Measurements from ENCODE around the gene SCCPDH. TPM values are rescaled to one million over a fixed set of nuclear protein-coding genes. Genes with fewer than 3 reads are reported as not detected.
A peak's percentile ranks its signal among the peaks of the same experiment; 100 is the strongest.
"Not testable (repeated sequence)": the region's sequence is repeated elsewhere in the genome, so short reads cannot be mapped to it uniquely, and the experiment has no call there.

Gene SCCPDH
- total RNA-seq, 1 donor from 2014 or later: 23.5 TPM

- no peaks in the 10 kb centered on the region for H3K36me3 Mint-ChIP-seq (ENCODE audit: low read depth)
- peaks cover 2% of the 10 kb centered on the region for H3K27me3 Mint-ChIP-seq (ENCODE audit: insufficient read depth)
- intact Hi-C loops (cut with micrococcal nuclease): loop anchor here (10.0 kb wide), 1 partner anchor 1537 kb away; the partner anchor contains the start of gene KIF26B
- no peak overlapping the region for H3K27ac Mint-ChIP-seq
- peaks cover 15% of the 10 kb centered on the region for H3K9me3 Mint-ChIP-seq
- DNase-seq (ENCODE audit: low spot score): no peak
- no peaks in the 10 kb centered on the region for H3K4me1 Mint-ChIP-seq (ENCODE audit: low read depth)
- no peak overlapping the region for H3K4me3 Mint-ChIP-seq
Observed at GRCh38 chr1:246691622-246692495, 32.4 kb upstream of the SCCPDH start.

- H3K36me3 Mint-ChIP-seq (ENCODE audit: low read depth); H3K27me3 Mint-ChIP-seq (ENCODE audit: insufficient read depth); H3K4me1 Mint-ChIP-seq (ENCODE audit: low read depth); DNase-seq (ENCODE audit: low spot score); H3K27ac Mint-ChIP-seq; H3K4me3 Mint-ChIP-seq: not testable (repeated sequence)
- intact Hi-C loops (cut with micrococcal nuclease): loop anchor here (10.0 kb wide), 1 partner anchor 1540 kb away; the partner anchor contains the start of gene KIF26B
- peaks cover 15% of the 10 kb centered on the region for H3K9me3 Mint-ChIP-seq
Observed at GRCh38 chr1:246694213-246694895, 29.9 kb upstream of the SCCPDH start.

GRCh38 chr1:246695136-246695535 is 29.1 kb upstream of the SCCPDH start:
- Mint-ChIP-seq H3K9me3 (peaks cover 15% of the 10 kb centered on the region), H3K36me3 (ENCODE audit: low read depth) (no peaks in the 10 kb centered on the region)

GRCh38 chr1:246695666-246696065 is 28.5 kb upstream of the SCCPDH start:
- Mint-ChIP-seq H3K9me3 (peaks cover 15% of the 10 kb centered on the region), H3K36me3 (ENCODE audit: low read depth) (no peaks in the 10 kb centered on the region), H3K27me3 (ENCODE audit: insufficient read depth) (peaks cover 2% of the 10 kb centered on the region), H3K4me1 (ENCODE audit: low read depth) (peaks cover 6% of the 10 kb centered on the region), H3K27ac (no peak overlapping the region), H3K4me3 (no peak overlapping the region)
- no peak for DNase-seq (ENCODE audit: low spot score)
- intact Hi-C loops (cut with micrococcal nuclease): loop anchor here (5.0 to 10.0 kb wide), 3 partner anchors 683 to 1541 kb away; partner anchors contain the start of gene KIF26B

More at GRCh38 chr1:246695136-246695535, 29.1 kb upstream of the SCCPDH start:
- H3K27ac Mint-ChIP-seq: no peak overlapping the region
- peaks cover 2% of the 10 kb centered on the region for H3K27me3 Mint-ChIP-seq (ENCODE audit: insufficient read depth)
- H3K4me1 Mint-ChIP-seq (ENCODE audit: low read depth): peaks cover 6% of the 10 kb centered on the region
- intact Hi-C loops (cut with micrococcal nuclease): loop anchor here (5.0 to 10.0 kb wide), 3 partner anchors 683 to 1540 kb away; partner anchors contain the start of gene KIF26B
- no peak overlapping the region for H3K4me3 Mint-ChIP-seq
- DNase-seq (ENCODE audit: low spot score): no peak

- Mint-ChIP-seq H3K4me3 (no peak overlapping the region), H3K27ac (peak overlapping the region; percentile 5), H3K36me3 (ENCODE audit: low read depth) (no peaks in the 10 kb centered on the region), H3K9me3 (peaks cover 11% of the 10 kb centered on the region), H3K27me3 (ENCODE audit: insufficient read depth) (peaks cover 2% of the 10 kb centered on the region), H3K4me1 (ENCODE audit: low read depth) (peaks cover 6% of the 10 kb centered on the region)
- no peak for DNase-seq (ENCODE audit: low spot score)
- intact Hi-C loops (cut with micrococcal nuclease): loop anchor here (1.0 to 10.0 kb wide), 9 partner anchors 9 to 1544 kb away; partner anchors contain the start of genes CNST, KIF26B, SCCPDH and SMYD3
Observed at GRCh38 chr1:246698466-246699094, 25.6 kb upstream of the SCCPDH start.

- H3K27ac Mint-ChIP-seq: no peak overlapping the region
- H3K27me3 Mint-ChIP-seq (ENCODE audit: insufficient read depth): peaks cover 2% of the 10 kb centered on the region
- intact Hi-C loops (cut with micrococcal nuclease): loop anchor here (1.0 to 10.0 kb wide), 9 partner anchors 10 to 1544 kb away; partner anchors contain the start of genes CNST, KIF26B, SCCPDH and SMYD3
- no peaks in the 10 kb centered on the region for H3K36me3 Mint-ChIP-seq (ENCODE audit: low read depth)
- peaks cover 6% of the 10 kb centered on the region for H3K4me1 Mint-ChIP-seq (ENCODE audit: low read depth)
- DNase-seq (ENCODE audit: low spot score): peak; percentile 71
- no peak overlapping the region for H3K4me3 Mint-ChIP-seq
- peaks cover 7% of the 10 kb centered on the region for H3K9me3 Mint-ChIP-seq
Observed at GRCh38 chr1:246699095-246699735, 25.0 kb upstream of the SCCPDH start.

- Mint-ChIP-seq H3K9me3 (no peaks in the 10 kb centered on the region), H3K36me3 (ENCODE audit: low read depth) (no peaks in the 10 kb centered on the region), H3K27ac (no peak overlapping the region), H3K27me3 (ENCODE audit: insufficient read depth) (peaks cover 2% of the 10 kb centered on the region), H3K4me3 (no peak overlapping the region), H3K4me1 (ENCODE audit: low read depth) (peaks cover 6% of the 10 kb centered on the region)
- DNase-seq (ENCODE audit: low spot score): no peak
- intact Hi-C loops (cut with micrococcal nuclease): no loop called here
Observed at GRCh38 chr1:246703581-246703980, 20.6 kb upstream of the SCCPDH start.

- no peak overlapping the region for H3K27ac Mint-ChIP-seq
- intact Hi-C loops (cut with micrococcal nuclease): no loop called here
- H3K36me3 Mint-ChIP-seq (ENCODE audit: low read depth): no peaks in the 10 kb centered on the region
- H3K4me3 Mint-ChIP-seq: no peak overlapping the region
- peaks cover 6% of the 10 kb centered on the region for H3K4me1 Mint-ChIP-seq (ENCODE audit: low read depth)
- no peaks in the 10 kb centered on the region for H3K27me3 Mint-ChIP-seq (ENCODE audit: insufficient read depth)
- no peak for DNase-seq (ENCODE audit: low spot score)
- H3K9me3 Mint-ChIP-seq: peaks cover 6% of the 10 kb centered on the region
Observed at GRCh38 chr1:246705368-246705767, 18.8 kb upstream of the SCCPDH start.

GRCh38 chr1:246708166-246708565 is 16.0 kb upstream of the SCCPDH start:
- peaks cover 17% of the 10 kb centered on the region for H3K9me3 Mint-ChIP-seq
- intact Hi-C loops (cut with micrococcal nuclease): no loop called here

GRCh38 chr1:246709196-246709595 is 15.0 kb upstream of the SCCPDH start:
- Mint-ChIP-seq H3K4me3 (no peak overlapping the region), H3K4me1 (ENCODE audit: low read depth) (peaks cover 6% of the 10 kb centered on the region), H3K36me3 (ENCODE audit: low read depth) (no peaks in the 10 kb centered on the region), H3K9me3 (peaks cover 17% of the 10 kb centered on the region), H3K27ac (no peak overlapping the region), H3K27me3 (ENCODE audit: insufficient read depth) (no peaks in the 10 kb centered on the region)
- intact Hi-C loops (cut with micrococcal nuclease): no loop called here
- DNase-seq (ENCODE audit: low spot score): no peak

More at GRCh38 chr1:246708166-246708565, 16.0 kb upstream of the SCCPDH start:
- Mint-ChIP-seq H3K4me3 (no peak overlapping the region), H3K27me3 (ENCODE audit: insufficient read depth) (no peaks in the 10 kb centered on the region), H3K27ac (no peak overlapping the region), H3K4me1 (ENCODE audit: low read depth) (peaks cover 6% of the 10 kb centered on the region), H3K36me3 (ENCODE audit: low read depth) (no peaks in the 10 kb centered on the region)
- no peak for DNase-seq (ENCODE audit: low spot score)

GRCh38 chr1:246709835-246710234 is 14.4 kb upstream of the SCCPDH start:
- peaks cover 17% of the 10 kb centered on the region for H3K9me3 Mint-ChIP-seq
- no peaks in the 10 kb centered on the region for H3K36me3 Mint-ChIP-seq (ENCODE audit: low read depth)
- no peak overlapping the region for H3K27ac Mint-ChIP-seq
- H3K27me3 Mint-ChIP-seq (ENCODE audit: insufficient read depth): no peaks in the 10 kb centered on the region
- peaks cover 6% of the 10 kb centered on the region for H3K4me1 Mint-ChIP-seq (ENCODE audit: low read depth)
- DNase-seq (ENCODE audit: low spot score): no peak
- intact Hi-C loops (cut with micrococcal nuclease): no loop called here
- no peak overlapping the region for H3K4me3 Mint-ChIP-seq

GRCh38 chr1:246711548-246712003 is 12.6 kb upstream of the SCCPDH start:
- Mint-ChIP-seq H3K9me3 (peaks cover 17% of the 10 kb centered on the region), H3K4me1 (ENCODE audit: low read depth) (peaks cover 6% of the 10 kb centered on the region), H3K27ac (no peak overlapping the region), H3K36me3 (ENCODE audit: low read depth) (no peaks in the 10 kb centered on the region), H3K27me3 (ENCODE audit: insufficient read depth) (no peaks in the 10 kb centered on the region), H3K4me3 (no peak overlapping the region)
- no peak for DNase-seq (ENCODE audit: low spot score)
- intact Hi-C loops (cut with micrococcal nuclease): no loop called here

Data from activated T-helper 1 cell treated with anti-CD3 and anti-CD28 coated beads, Interleukin-12 subunit alpha, Interleukin-12 subunit beta, Interleukin-2, Interleukin-4 antibody, amounts not matched to agents 30 ng/mL and 10 ng/mL and 1 ng/mL, durations not matched to agents 14 hours and 24 hours and 36 hours (primary cell).